Measurements from ENCODE around the gene HRH4. TPM values are rescaled to one million over a fixed set of nuclear protein-coding genes. Genes with fewer than 3 reads are reported as not detected.

HRH4 gene
- total RNA-seq, 1 experiment from 2014 or later = not detected

GRCh38 chr18:24479371-24479770 lies 18.9 kb downstream of the HRH4 start:
- no peak overlapping the region for H4K91ac ChIP-seq (ENCODE audit: insufficient read length, low read depth, low read length)

More at GRCh38 chr18:24479371-24479770, 18.9 kb downstream of the HRH4 start:
- H3K4ac ChIP-seq (ENCODE audit: low read depth, low read length) = no peak overlapping the region
- H2BK15ac ChIP-seq (ENCODE audit: low read depth, low read length) = no peak overlapping the region
- no peaks in the 10 kb centered on the region for H3K23me2 ChIP-seq (ENCODE audit: insufficient read length, low read depth, low read length, poor library complexity, severe bottlenecking)
- H2BK20ac ChIP-seq (ENCODE audit: low read depth, low read length, poor library complexity, severe bottlenecking) = no peak overlapping the region
- H3K56ac ChIP-seq (ENCODE audit: insufficient read length, low read depth, low read length) = no peak overlapping the region
- Mint-ChIP-seq H3K27ac (no peak overlapping the region; a peak in 1 of 7 replicates), H3K4me3 (no peak overlapping the region), H3K9me3 (peaks cover 3 to 7% of the 10 kb centered on the region in 2 experiments; a peak in 4 of 5 replicates), H3K36me3 (ENCODE audit: insufficient read depth in 1 of 3, low read depth in 3 of 3) (peaks cover 0 to 6% (median 0%) of the 10 kb centered on the region in 3 experiments; a peak in 2 of 7 replicates), H3K27me3 (ENCODE audit: low read depth) (no peaks in the 10 kb centered on the region), H3K4me1 (no peaks in the 10 kb centered on the region)
- no peak overlapping the region for H3K23ac ChIP-seq (ENCODE audit: insufficient read length, low read depth, low read length)
- H2BK120ac ChIP-seq (ENCODE audit: low read depth, low read length, poor library complexity, severe bottlenecking) = no peak overlapping the region
- no peak overlapping the region for H3K4me2 ChIP-seq (ENCODE audit: insufficient read depth, insufficient read length, low read length)
- H3K27ac ChIP-seq (ENCODE audit: insufficient read length, low read depth, low read length) = no peak overlapping the region
- no peak overlapping the region for H3T11ph ChIP-seq (ENCODE audit: low read length)
- no peak overlapping the region for H2BK5ac ChIP-seq (ENCODE audit: insufficient read length, low read length)
- H3K79me1 ChIP-seq (ENCODE audit: insufficient read depth, low read depth, low read length, poor library complexity, severe bottlenecking) = no peaks in the 10 kb centered on the region
- H4K8ac ChIP-seq (replicated peaks; ENCODE audit: insufficient read length, low read depth, low read length) = no peak overlapping the region
- no peak overlapping the region for H3K9ac ChIP-seq (ENCODE audit: extremely low read depth, insufficient read length, low read length)
- no peaks in the 10 kb centered on the region for H3K9me3 ChIP-seq (ENCODE audit: control insufficient read depth, low read depth, low read length)
- H3K14ac ChIP-seq (ENCODE audit: insufficient read depth, low read length) = no peak overlapping the region
- H3K27me3 ChIP-seq (ENCODE audit: insufficient read depth, low read length) = no peaks in the 10 kb centered on the region
- no peak overlapping the region for H4K5ac ChIP-seq (ENCODE audit: insufficient read length, low read depth, low read length)
- H2BK12ac ChIP-seq (ENCODE audit: insufficient read length, low read depth, low read length) = no peak overlapping the region
- no peaks in the 10 kb centered on the region for H4K20me1 ChIP-seq (ENCODE audit: control insufficient read depth, insufficient read depth, insufficient read length)
- no CpG with 5 or more reads among the region's 7 CpGs for WGBS (ENCODE audit: extremely low coverage, insufficient read length, low lambda C conversion rate)
- H3K79me2 ChIP-seq (ENCODE audit: insufficient read depth, low read length) = no peaks in the 10 kb centered on the region
- DNase-seq = no peak
- H2AK5ac ChIP-seq (ENCODE audit: insufficient read length, low read length) = no peak overlapping the region
- no peaks in the 10 kb centered on the region for H3K4me1 ChIP-seq (ENCODE audit: insufficient read depth, low read length)
- H2AFZ ChIP-seq (ENCODE audit: low read length) = no peak overlapping the region
- no peak for TF ChIP-seq CTCF (conservative IDR thresholded peaks at IDR 0.05)
- no peak overlapping the region for H3K18ac ChIP-seq (ENCODE audit: insufficient read length, low read depth, low read length)

All from H9 (cell line).